Activated CD4-positive, alpha-beta T cell treated with anti-CD3 and anti-CD28 coated beads for 24 hours (primary cell): ENCODE measurements around the gene TJP3.

ENCODE experiments used
- DNase-seq, 2 donors: peaks; one replicate each; pipeline ENCODE4 v3.0.0-alpha.2; 2020; ENCODE audit warnings: low read depth in 2 of 2

TJP3 gene

DNA sequence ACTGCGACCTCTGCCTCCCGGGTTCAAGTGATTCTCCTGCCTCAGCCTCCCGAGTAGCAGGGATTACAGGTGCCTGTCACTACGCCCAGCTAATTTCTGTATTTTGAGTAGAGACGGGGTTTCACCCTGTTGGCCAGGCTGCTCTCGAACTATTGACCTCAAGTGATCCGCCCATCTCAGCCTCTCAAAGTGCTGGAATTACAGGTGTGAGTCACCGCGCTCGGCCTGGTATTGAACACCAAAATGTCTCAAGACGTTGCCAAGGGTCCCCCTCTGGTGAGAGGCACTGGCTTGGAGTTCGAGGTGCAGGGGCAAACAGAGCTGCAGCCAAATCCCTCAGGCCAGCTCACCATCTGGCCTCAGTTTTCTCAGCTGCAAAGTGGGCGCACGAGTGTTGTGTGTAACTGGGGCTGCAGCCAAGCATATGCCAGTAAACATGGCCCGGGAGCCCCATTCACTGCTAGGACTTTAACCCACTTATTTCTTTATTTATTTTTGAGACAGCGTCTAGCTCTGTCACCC is 8.0 kb downstream of the TJP3 start:
- DNase-seq, result no peak

- DNase-seq, result no peak
Observed at GRCh38 chr19:3719868-3720267, 11.7 kb downstream of the TJP3 start.

DNA sequence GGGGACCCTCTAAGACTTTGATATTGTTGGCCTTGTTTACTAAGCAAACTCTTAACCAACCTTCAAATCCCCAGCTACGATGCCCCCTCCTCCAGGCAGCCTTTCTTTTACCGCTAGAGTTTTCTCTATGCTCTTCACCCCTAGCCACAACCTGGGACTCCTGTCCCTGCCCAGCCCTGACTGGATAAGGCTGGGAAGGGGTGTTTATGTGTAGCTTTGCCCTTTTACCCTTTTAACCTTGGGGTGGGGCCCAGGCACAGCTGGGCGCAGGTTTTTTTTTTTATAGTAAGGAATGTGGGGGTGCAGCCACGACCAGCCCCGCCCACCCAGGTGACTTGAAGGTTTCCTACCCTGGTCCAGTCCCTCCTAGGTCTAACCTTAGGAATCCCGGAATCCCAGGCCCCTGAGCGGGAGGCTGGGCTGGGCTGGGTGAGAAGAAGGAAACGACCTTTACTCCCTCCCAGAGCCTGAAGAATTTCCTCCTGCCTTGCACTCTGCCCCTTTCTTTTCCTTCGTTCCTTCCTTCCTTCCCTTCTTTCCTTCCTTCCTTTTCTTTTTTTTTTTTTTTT is 12.2 kb downstream of the TJP3 start:
- no peak for DNase-seq

GRCh38 chr19:3721131-3721886 is 13.1 kb downstream of the TJP3 start:
- DNase-seq, result peak; percentile 85 to 87

DNA sequence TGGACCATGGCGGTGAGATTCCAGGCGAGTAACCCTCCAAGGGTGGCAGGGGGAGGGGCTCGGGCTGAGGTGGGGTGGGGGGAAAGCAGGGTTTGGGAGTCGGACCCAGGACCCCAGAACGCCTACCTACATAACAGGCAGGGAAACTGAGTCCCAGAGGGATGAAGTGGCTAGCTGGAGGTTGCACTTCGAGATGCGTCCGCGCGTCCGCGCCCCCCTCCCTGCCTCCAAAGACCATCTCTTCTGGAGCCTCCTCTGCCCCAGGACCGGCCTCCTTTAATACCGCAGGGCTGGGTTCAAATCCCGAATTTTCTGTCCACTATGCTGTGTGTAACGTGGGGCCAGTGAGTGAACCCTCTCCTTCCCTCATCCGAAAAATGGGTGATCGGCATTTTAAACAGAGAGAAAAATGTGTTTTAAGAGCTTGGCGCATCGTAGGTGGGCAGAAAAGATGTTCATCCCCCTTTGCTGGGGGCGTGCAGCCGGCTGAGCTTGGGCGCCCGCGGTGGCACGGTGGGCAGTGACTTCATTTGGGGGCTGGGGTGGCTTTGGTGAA is 13.8 kb downstream of the TJP3 start:
- no peak for DNase-seq

DNA sequence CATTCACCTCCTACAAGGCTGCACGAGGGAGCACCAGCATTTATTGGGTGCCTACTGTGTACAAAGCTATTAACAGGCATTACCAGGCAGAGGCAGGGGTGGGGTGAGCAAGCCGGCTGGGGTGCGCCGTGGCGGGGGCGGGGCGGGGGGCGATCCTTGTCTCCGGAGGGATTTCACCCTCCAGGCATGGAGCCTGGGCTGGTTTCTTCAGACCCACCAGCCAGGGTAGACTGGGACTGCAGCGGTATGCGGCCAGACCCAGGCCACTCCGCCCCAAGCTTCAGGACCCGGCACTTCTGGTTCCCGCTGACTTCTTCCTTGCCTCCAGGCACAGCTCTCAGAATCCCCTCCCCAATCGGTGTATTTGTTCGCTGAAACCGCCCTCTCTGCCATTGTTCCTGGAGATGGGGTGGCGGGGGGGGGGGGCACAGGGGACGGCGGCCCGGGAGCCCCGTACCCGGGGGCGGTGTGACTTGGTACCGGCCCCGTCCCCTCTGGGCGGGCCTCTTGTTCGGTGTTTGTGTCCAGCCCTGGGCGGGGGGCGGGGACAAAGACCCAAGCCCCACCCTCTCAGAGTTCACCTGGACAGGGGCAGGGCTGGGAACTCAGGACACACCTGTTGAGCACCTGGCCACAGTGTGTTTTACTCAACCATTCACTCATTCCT is 14.4 kb downstream of the TJP3 start:
- no peak for DNase-seq

GRCh38 chr19:3723110-3723488 is 14.9 kb downstream of the TJP3 start:
- DNase-seq, result no peak

GRCh38 chr19:3723883-3724282 is 15.7 kb downstream of the TJP3 start:
- DNase-seq, result no peak

DNA sequence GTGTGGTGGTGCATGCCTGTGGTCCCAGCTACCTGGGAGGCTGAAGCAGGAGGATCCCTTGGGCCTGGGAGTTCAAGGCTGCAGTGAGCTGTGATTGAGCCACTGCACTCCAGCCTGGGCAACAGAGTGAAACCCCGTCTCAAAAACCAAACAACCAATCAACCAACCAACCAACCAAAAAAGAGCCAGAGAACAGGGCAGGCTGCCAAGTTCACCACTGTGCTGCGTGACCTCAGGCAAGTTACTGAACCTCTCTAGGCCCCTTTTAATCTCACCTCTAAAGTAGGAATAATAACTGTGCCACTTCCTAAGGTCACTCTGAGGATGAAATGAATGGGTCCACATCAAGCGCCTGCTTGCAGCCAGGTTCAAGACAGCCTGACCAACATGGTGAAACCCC is 16.9 kb downstream of the TJP3 start:
- no peak for DNase-seq

- DNase-seq, result no peak
Observed at GRCh38 chr19:3725640-3726310, 17.6 kb downstream of the TJP3 start.

- DNase-seq, result no peak
Observed at GRCh38 chr19:3730457-3730958, 22.3 kb downstream of the TJP3 start.

GRCh38 chr19:3732108-3732507 is 23.9 kb downstream of the TJP3 start:
- no peak for DNase-seq

- DNase-seq, result no peak
Observed at GRCh38 chr19:3733549-3734309, 25.5 kb downstream of the TJP3 start.

- DNase-seq, result no peak
Observed at GRCh38 chr19:3734310-3734600, 26.1 kb downstream of the TJP3 start.

GRCh38 chr19:3736106-3736724 is 28.0 kb downstream of the TJP3 start:
- no peak for DNase-seq

GRCh38 chr19:3737487-3738205 is 29.5 kb downstream of the TJP3 start:
- no peak for DNase-seq

GRCh38 chr19:3738477-3739220 is 30.5 kb downstream of the TJP3 start:
- no peak for DNase-seq

- DNase-seq, result no peak
Observed at GRCh38 chr19:3740431-3740830, 32.2 kb downstream of the TJP3 start.

GRCh38 chr19:3743486-3743885 is 35.3 kb downstream of the TJP3 start:
- DNase-seq, result no peak
